Endothelial cell of hepatic sinusoid (primary cell): ENCODE data around the gene PRSS8.
"Not testable (repeated sequence)": the region's sequence is repeated elsewhere in the genome, so short reads cannot be mapped to it uniquely, and the experiment has no call there.

Source experiments
- in situ Hi-C: cut with HindIII; loops from 2 replicates; pipeline ENCODE4 v1.10.0; 2017; ENCODE audit warnings: low sequenced_read_pairs

PRSS8 gene

GRCh38 chr16:31135535-31136286 is at the start of gene PRSS8:
Gene PRSS8 (minus strand): TSS chr16:31135727. CDS start chr16:31135498, 229 bp downstream.
- in situ Hi-C loops, result no loop called here

- in situ Hi-C loops, result no loop called here
Observed at GRCh38 chr16:31184888-31185287, 49.4 kb upstream of the PRSS8 start.

- in situ Hi-C loops, result no loop called here
Observed at GRCh38 chr16:31183432-31184428, 48.2 kb upstream of the PRSS8 start.

GRCh38 chr16:31182391-31182790 is 46.9 kb upstream of the PRSS8 start:
- in situ Hi-C loops, result no loop called here

- in situ Hi-C loops, result no loop called here
Observed at GRCh38 chr16:31181102-31181830, 45.7 kb upstream of the PRSS8 start.

- in situ Hi-C loops, result no loop called here
Observed at GRCh38 chr16:31179747-31180459, 44.4 kb upstream of the PRSS8 start, which contains the start of gene FUS. Gene FUS (plus strand): TSS chr16:31180139. CDS start chr16:31180215, 76 bp downstream.

GRCh38 chr16:31179219-31179746 is 43.8 kb upstream of the PRSS8 start:
- in situ Hi-C loops, result no loop called here

GRCh38 chr16:31177136-31177535 is 41.6 kb upstream of the PRSS8 start:
- in situ Hi-C loops, result no loop called here

- in situ Hi-C loops, result not testable (repeated sequence)
Observed at GRCh38 chr16:31170048-31170447, 34.5 kb upstream of the PRSS8 start.

GRCh38 chr16:31168848-31169247 is 33.3 kb upstream of the PRSS8 start:
- in situ Hi-C loops, result no loop called here

GRCh38 chr16:31167315-31167714 is 31.8 kb upstream of the PRSS8 start:
- in situ Hi-C loops, result no loop called here

- in situ Hi-C loops, result no loop called here
Observed at GRCh38 chr16:31157136-31157535, 21.6 kb upstream of the PRSS8 start.

GRCh38 chr16:31150976-31151375 is 15.4 kb upstream of the PRSS8 start:
- in situ Hi-C loops, result not testable (repeated sequence)

- in situ Hi-C loops, result no loop called here
Observed at GRCh38 chr16:31149894-31150890, 14.7 kb upstream of the PRSS8 start, which contains the start of gene PRSS36. Gene PRSS36 (minus strand): TSS chr16:31150066. CDS start chr16:31150035, 31 bp downstream.

GRCh38 chr16:31149332-31149731 is 13.8 kb upstream of the PRSS8 start:
- in situ Hi-C loops, result no loop called here

GRCh38 chr16:31148896-31149295 is 13.4 kb upstream of the PRSS8 start:
- in situ Hi-C loops, result no loop called here

- in situ Hi-C loops, result no loop called here
Observed at GRCh38 chr16:31148281-31148728, 12.8 kb upstream of the PRSS8 start.

GRCh38 chr16:31147574-31147973 is 12.0 kb upstream of the PRSS8 start:
- in situ Hi-C loops, result no loop called here
